Astrocyte of the cerebellum (primary cell): Measurements from ENCODE around the gene APLP2.

Experiments
- DNase-seq: peaks from one replicate; pipeline ENCODE4 v3.0.0-alpha.2; 2011; ENCODE audit warnings: low read depth
- H3K4me3 ChIP-seq: 2 replicates; pipeline ENCODE4 v1.5.1; 2011; ENCODE audit warnings: mild to moderate bottlenecking, low read depth, low read length, moderate library complexity
- CTCF ChIP-seq: IDR thresholded peaks from 2 replicates; pipeline ENCODE4 v1.5.1; 2012; ENCODE audit warnings: low read length, low read depth, moderate library complexity, mild to moderate bottlenecking; ENCODE audit errors: missing control alignments
- in situ Hi-C: cut with HindIII; loops from 2 replicates; pipeline ENCODE4 v1.10.0; 2017; ENCODE audit warnings: low sequenced_read_pairs

APLP2 gene

GRCh38 chr11:130133716-130134115 lies 64.0 kb downstream of the APLP2 start:
- H3K4me3 ChIP-seq, result no peak overlapping the region
- in situ Hi-C loops, result no loop called here
- no peak for DNase-seq
- TF ChIP-seq CTCF, result no peak

- in situ Hi-C loops, result loop anchor here (5.0 kb wide), 1 partner anchor 219 kb away; no protein-coding TSS in a partner anchor
- no peak overlapping the region for H3K4me3 ChIP-seq
- TF ChIP-seq CTCF, result no peak
- DNase-seq, result no peak
Observed at GRCh38 chr11:130136107-130136506, 66.4 kb downstream of the APLP2 start.

- no peak overlapping the region for H3K4me3 ChIP-seq
- in situ Hi-C loops, result loop anchor here (5.0 kb wide), 1 partner anchor 221 kb away; no protein-coding TSS in a partner anchor
- TF ChIP-seq CTCF, result no peak
- no peak for DNase-seq
Observed at GRCh38 chr11:130137999-130138398, 68.3 kb downstream of the APLP2 start.

GRCh38 chr11:130139401-130139800 lies 69.7 kb downstream of the APLP2 start:
- in situ Hi-C loops, result loop anchor here (5.0 kb wide), 1 partner anchor 222 kb away; no protein-coding TSS in a partner anchor
- H3K4me3 ChIP-seq, result no peak overlapping the region
- no peak for TF ChIP-seq CTCF
- DNase-seq, result no peak

- in situ Hi-C loops, result no loop called here
- no peak overlapping the region for H3K4me3 ChIP-seq
- TF ChIP-seq CTCF, result no peak
- peak; percentile 31 for DNase-seq
Observed at GRCh38 chr11:130141561-130142341, 72.1 kb downstream of the APLP2 start.

GRCh38 chr11:130144141-130144540 lies 74.4 kb downstream of the APLP2 start:
- no peak for TF ChIP-seq CTCF
- no peak for DNase-seq
- no peak overlapping the region for H3K4me3 ChIP-seq
- in situ Hi-C loops, result no loop called here
